NCI-H2107 treated with DMSO at 0.1 percent for 48 hours (cell line): ENCODE data around the gene RBPJ.
"Not testable (repeated sequence)": the region's sequence is repeated elsewhere in the genome, so short reads cannot be mapped to it uniquely, and the experiment has no call there.

Experiments used
- DNase-seq: peaks from one replicate; lab custom pipeline; 2025; ENCODE audit not compliant: unreplicated experiment; lab: John Stamatoyannopoulos, UW

RBPJ gene

DNA sequence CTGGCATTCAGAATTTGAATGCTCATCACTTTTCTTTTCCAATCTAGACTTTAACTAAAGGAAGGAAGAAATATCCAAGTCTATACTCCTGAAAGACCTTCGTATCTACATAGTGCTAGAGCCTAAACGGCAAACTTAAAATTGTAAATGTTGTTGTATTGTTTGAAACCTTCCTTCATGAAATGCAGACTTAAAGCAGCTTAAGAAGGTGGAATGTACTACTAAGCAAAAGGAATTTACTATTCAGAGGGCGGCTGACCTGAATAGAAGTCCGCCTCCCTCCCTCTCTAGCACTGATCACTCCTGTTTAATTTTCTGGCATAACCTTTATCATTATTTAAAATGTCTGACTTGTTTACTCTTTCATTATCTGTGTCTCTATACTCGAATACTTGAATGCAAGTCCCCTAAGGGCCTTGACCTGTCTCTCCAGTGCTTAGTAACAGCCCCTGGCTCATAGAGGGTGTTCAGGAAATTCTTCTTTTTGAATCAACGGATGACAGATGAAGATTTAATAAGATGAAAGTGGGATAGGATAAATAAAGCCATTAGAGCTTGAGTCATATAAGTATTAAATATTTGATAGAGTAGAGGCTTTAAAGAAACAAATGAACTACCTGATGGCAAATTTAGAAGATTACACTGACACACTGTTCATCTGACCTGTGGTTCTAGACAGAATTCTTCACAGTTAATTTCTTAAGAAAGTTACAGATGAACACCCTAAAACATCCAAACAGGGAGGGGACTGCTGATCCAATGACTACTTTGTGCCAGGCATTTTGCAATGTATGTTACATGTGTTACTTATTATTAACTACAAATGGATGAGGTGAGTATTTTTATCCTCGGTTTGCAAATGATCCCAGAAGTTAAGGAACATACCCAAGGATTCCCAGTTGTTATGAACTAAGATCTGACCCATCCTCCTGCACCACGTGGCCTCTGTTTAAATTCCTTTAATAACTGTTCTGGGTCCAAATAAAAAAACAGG is 20.2 kb upstream of the RBPJ start:
- DNase-seq, result no peak

DNA sequence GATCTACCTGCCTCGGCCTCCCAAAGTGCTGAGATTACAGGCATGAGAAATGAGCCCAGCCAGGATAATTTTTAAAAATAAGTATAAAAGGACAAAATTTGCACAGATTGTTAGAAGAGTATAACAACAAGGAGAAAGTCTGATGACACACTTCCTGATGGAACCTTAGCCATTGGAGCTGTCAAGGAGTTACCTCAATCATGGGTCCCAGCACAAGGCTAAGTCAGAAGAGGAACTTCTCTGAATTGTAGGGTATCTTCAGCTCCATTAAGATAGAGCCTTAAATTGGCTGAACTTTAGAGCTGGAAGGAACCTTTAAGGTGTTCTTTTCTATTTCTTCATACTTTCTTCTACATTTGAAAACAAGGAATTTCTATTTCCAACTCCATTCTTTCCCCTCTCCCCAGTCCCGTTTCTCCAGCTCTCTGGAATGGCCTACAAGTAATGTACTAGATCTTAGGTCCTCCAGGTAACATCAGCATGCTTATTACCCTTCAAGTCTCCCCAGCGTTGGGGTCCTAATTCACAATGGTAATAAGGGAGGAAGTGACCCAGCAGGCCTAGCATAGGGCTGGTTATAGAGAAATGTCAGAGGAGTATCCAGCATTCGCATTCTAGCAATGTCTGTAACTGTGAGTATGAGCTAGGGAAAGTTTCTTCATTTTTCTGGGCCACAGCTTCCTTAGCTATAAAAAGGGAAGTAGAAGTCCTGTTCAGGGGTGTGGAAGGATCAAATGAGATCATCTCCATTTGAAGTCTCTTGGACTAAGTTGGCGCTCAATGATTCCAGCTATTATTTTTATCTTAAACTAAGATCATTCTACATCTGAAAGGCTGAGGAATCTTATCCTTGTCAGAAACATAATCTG is 18.5 kb upstream of the RBPJ start:
- DNase-seq, result no peak

DNA sequence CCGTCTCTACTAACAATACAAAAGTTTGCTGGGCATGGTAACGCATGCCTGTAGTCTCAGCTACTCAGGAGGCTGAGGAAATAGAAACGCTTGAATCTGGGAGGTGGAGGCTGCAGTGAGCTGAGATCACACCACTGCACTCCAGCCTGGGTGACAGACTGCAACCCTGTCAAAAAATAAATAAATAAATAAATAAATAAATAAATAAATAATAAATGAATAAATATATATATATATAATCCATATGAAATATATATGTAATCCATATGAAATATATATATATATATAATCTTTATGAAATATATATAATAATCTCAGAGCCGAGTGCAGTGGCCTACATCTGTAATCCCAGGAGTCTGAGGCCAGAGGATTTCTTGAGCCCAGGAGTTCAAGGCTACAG is 17.8 kb upstream of the RBPJ start:
- no peak for DNase-seq

DNA sequence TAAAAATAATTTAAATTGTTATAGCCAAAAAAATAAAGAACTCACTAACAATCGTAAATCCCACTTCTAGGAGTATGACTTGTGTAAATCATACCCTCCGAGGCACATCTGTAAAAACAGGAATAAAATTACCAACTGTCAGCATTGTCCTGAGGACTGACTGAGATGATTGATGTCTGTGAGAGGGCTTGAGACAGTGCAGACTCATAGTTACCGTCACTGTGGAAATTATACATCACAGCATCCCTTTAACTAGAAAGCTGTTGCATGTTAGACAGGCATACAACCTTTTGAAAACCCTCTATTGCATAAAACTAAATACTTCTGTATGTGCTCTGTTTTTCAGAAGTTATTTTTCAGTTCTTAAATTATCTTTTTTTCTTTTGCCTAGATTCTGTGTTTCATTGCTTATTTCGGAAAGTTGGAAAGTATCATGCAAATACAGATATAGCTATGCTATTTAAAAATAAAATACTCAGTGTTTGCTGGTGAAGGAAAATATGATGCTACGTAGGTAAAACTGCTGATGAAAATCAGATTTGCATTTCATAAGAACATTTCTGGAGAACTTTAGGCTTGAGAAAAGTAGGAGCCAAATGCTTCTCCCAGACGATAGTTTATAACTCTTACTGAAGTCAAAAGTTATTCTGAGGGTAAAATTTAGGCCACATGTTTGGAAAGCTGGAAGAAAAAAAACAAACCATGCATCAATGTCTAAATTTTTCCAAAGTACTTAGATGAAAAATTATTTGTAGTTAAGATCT is 13.6 kb upstream of the RBPJ start:
- no peak for DNase-seq

DNA sequence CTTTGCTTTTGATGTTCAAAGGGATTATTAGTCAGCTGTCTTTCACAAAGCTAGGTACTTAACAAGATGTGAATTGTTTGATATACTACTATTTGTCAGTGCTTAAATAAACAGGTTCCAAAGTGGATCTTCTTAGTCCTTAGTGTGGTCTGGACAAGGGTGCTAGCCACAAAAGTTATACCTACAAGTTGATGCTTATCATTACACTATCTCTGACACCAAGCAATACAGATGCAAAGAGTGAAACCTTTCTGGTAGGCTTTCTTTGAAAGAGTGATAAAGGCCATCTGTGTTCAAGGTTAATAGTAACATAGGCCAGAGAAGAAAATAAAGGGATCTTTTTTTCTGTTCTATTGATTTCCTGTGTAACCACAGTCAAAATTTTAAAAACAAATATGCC is 12.2 kb upstream of the RBPJ start:
- no peak for DNase-seq

DNA sequence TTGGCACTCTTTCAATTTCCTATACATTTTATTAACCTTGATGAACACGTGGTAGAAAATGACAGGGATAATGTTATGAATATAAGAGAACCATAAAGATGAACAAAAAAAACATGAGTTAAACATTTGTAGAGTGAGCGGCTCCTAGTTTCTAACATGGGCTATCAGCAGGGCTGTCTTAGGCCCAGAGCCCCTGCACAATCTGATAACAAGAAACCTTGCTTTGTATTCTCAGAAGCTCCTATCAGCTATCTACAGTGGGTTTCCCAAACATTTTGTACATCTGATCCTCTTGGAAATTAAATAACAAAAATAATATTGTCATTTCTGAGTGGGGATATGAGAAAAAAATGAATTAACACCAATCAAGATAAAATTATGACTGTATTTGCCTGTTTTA is 10.6 kb upstream of the RBPJ start:
- no peak for DNase-seq

DNA sequence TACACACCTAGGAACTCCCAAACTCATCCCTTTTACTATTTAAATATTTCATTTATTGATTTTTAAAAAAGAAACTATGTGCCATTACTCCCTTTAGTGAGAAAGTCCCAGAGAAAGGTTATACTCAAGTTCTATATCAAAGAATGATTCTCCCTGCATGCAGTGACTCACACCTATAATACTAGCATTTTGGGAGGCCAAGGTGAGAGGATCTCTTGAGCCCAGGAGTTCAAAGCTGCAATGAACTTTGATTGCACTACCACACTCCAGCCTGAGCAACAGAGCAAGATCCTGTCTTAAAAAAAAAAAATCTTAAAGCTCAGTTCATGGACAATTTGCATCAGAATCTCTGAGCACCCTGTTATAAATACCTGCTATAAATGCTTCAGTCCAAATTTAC is 9.2 kb upstream of the RBPJ start:
- DNase-seq, result no peak

DNA sequence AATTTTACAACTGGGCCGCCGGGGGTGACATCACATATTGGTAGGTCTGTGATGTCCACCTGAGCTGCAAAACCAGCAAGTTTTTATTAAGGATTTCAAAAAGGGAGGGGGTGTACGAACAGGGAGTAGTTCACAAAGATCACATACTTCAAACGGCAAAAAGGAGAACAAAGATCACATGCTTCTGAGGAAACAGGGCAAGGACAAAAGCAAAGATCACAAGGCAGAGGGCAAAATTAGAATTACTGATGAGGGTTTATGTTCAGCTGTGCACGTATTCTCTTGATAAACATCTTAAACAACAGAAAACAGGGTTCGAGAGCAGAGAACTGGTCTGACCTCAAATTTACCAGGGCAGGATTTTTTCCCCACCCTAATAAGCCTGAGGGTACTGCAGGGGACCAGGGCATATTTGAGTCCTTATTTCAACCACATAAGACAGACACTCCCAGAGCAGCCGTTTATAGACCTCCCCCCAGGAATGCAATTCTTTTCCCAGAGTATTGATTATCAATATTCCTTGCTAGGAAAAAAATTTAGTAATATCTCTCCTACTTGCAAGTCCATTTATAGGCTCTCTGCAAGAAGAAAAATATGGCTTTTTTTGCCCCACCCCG is 5.4 kb upstream of the RBPJ start:
- not testable (repeated sequence) for DNase-seq

DNA sequence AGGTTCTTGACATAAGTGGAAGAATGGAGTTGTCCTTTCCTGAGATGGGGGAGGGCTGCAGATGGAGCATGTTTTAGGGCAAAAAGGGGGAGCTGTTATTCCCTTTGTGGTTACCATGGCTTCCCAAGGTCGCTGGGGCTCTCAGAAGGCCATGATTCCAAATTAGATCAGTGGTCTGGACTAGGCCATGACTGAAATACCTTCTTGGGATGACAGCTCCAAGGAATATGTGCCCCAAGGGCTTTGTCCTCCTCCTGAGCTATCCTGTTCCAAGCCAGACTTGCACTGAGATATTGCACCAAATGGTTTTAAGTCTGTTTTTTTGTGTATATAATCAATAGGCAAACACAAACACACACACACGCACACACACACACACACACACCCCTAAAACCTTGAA is 3.0 kb upstream of the RBPJ start:
- no peak for DNase-seq

DNA sequence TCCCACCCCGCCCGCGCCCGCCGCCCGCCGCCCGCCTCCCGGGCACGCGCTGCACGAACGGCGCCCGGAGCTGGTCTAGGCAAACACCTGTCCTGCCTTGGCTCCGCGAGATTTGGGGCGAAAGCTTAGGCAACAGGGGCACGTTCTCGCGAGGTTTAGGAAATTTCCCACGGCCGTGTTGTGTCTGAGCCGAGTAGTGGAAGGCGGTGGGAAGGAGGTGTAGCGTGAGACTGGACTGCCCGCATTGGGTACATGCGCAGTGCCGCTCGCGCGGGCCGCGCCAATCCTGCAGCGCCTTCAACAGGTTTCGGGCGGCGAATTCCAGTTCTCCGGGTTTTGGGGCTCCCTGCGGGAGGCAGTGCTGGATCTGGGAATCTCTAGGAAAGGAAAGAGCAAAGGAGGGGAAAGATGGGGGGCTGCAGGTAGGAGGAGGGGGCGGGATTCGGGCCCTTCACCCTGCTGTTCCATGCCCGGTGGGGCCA is 1.3 kb upstream of the RBPJ start:
- peak; percentile 87 for DNase-seq

DNA sequence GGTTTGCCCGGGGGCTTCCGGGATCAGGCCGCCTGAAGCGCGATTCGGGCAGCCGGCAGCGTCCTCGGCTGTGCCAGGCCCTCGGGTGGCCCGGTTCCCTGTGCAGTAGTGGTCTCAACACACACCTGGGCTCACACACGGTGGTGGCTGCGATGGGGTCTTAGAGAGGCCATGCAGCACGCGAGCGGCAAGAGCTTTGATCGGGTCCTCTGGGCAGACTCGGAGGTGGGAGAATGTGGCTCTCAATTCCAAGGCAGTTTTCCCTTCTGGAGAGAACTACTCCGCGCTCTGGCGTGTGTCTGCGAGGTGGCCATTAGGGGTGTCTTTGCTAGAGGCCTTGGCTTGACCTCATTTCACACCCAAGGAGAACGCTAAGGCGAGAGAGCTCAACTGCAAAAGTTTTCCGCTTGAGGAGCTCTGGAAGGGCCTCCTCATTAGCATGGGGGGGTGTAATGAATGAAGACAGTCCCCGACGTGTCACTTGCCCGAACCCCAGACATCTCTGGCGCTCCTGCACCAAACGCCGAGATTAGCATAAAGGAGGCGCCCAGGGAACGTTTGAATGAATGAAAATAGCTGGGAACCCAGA is 771 bp upstream of the RBPJ start:
- DNase-seq, result no peak

DNA sequence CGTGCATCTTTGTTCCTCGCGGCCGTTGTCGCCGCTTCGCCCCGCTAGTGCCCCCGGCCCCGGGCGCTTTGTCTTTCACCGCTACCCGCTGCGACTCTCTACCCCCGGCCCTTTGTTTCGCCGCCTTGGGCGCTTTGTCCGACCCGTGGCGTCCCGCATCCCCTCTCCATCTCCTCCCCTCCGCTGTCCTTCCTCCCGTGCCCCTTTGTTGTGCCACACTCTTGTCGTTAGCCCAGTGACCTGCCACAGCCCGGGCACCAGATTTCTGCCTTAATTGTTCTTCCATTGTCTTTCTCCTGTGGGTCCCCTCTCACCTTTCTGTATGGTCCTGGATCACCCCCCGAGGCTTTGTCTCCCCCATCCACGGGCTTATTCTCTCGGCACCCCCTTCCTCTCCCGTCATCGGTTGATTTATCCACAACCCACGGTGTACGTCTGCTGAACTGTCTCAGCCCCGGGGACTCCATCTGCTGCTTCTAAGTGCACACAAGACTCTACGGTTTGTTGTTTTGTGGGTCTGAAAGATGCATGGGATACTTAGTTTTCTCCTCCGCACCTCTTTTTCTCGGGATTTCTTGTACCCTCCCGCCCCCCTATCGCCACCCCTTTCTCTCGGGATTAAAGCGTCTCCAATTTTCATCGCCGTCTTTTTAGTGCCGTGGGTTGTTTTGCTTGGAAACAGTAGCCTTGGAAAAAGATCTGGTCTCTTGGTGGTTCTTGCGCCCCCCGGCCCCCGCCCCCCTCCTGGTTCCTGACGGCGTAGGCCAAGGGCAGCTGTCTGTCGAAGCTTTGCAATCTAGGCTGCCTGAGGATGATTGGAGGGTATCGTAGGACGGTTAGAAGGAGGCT is 783 bp downstream of the RBPJ start:
- DNase-seq, result no peak

DNA sequence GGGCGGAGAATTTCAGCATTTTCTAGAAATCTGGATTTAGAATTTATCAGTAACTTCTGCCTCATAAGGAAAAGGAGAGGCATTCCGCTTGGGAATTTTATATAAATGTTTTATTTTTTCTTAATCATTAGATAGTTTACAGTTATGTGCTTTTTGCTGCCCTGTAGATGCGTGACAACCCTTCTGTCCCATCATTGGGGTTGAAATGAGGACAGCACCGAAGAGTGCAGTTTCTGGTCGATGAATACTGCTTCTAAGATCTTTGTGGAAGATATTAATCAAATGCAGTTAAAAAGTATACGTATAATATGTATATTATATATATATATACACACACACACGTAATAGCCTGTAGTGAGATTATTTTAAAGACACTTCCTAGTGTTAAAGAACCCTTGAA is 1.5 kb downstream of the RBPJ start:
- DNase-seq, result no peak

DNA sequence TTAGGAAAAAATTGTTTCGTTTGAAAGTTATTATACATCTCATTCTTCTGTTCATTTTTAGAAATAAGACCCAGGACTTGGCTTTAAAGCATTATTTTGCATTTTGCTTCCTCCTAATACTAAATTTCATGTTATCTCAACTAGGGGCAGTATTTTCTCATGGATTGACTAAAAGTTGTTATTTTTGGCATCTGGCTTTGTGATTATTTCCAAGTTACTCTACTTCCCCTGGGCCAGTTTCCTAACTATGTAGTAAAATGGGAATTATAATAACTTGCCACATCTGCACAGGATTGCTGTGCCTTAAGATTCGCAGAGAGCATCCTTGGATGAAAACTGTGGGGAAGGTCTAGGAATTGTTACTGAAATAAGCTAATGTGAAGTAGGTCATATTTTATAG is 3.0 kb downstream of the RBPJ start:
- no peak for DNase-seq

DNA sequence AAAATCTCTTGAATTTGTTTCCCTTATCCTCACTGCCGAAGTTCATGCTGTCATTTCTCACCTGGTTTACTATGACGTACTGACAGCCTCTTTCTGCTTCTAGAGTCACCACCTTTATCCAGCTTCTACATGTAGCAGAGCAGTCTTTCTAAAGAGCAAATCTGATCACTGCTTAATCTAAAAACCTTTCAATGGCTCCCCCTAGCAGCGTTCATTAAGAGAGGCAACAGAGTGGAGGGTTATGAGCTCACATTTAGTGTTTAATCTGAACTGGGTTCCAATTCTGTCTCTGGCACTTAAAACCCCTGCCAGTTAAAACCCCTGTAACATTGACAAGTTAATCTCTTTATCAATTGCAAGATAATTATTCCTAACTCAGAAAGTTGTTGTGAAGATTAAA is 4.4 kb downstream of the RBPJ start:
- DNase-seq, result no peak

DNA sequence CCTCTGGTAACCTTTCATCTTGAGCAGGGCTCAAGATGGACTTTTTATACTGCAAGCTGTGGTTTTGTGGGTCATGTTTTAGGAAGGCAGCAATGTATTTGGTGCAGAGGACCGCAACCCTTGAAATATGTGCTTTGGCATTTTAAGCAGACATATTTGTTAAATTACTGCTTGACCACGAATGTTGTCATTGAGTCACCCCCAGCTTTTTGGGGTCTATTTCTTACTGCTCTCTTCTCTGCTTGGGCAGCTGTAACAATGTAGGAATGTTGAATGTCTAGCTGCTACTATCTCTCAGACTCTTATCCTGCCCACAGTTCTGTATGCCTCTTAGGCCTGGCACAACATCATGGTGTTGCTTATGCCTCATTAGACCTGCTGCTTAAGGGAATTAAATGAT is 6.0 kb downstream of the RBPJ start:
- DNase-seq, result no peak

DNA sequence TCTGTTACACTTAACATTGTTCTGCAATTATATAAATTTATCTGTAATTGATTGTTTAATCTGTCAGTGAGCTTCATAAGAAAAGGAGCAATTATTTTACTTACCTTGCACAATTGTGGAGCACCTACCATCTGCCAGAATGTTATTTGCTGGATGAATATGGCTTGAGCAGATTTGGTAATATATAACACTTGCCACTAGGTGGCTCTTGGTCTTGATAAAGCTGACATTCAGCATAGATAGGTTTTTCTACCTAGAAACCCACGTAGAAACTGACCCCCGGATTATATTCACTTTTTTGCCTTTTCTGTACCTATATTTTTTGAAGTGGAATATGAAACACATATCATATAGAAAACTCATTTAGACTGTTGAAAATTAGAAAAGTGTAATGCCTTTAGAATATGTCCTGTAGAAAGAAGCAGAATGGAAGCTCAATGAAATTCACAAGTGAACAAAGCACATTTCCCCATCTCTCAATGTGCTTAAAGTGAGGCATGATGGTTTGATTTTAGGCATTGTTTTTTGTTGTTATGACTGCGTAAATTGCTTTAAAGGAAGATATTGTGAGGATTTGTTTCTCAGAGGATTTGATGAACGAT is 9.5 kb downstream of the RBPJ start:
- peak; percentile 52 for DNase-seq

DNA sequence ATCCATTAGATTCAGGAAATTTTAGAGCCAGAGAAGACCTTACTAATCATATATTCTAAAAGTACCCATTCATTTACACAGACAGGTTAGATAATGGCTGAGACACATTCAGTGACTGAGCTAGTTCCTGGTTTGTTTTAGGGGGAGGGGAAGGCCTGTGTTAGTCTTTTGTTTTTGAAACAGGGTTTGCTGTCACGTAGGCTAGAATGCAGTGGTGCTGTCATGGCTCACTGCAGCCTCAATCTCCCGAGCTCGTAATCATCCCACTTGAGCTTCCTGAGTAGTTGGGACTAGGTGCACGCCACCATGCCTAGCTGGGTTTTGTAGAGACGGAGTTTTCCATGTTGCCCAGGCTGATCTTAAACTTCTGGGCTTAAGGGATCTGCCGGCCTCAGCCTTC is 10.1 kb downstream of the RBPJ start:
- peak; percentile 75 for DNase-seq

DNA sequence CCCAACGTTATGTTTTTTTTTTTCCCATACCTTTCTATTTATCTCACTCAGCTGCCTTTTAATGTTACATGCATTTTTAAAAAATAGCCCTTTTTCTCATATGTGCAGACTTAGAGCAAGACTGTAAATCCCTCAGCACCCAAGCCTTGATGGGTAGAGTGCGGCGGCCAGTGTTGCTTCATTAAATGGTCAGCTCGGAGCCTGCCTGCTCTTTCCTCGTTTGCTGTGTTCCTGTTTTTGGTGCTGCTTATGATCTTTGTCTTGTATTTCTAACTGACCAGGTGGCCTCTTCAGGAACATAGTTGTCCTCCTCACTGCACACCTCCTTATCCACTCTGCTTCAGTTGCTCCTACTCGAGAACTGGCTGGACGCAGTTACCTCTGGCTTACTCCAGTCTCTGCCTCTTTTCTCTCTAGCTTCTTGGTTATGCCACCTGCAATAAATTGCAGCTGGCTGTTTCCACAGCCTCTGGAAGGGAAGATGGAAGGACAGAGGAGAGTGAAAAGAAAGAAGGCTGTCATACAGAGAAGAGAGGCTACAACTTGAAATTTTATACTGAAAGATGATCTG is 10.7 kb downstream of the RBPJ start:
- DNase-seq, result no peak
